Duodenal mucosa (tissue), 2 donors: ENCODE results near the gene CCDC136.

Experiments
- H3K27ac ChIP-seq: one replicate; pipeline ENCODE4 v1.7.0; 2013; ENCODE audit warnings: low read depth, low read length
- H3K27me3 ChIP-seq, 2 donors: one replicate each; pipeline ENCODE4 v1.7.0; 2013; ENCODE audit warnings: low read length in 2 of 2, control low read depth in 1 of 2; ENCODE audit not compliant: insufficient read depth in 2 of 2, control insufficient read depth in 1 of 2
- H3K36me3 ChIP-seq, 2 donors: one replicate each; pipeline ENCODE4 v1.7.0; 2013; ENCODE audit warnings: low read length in 2 of 2, control low read depth in 1 of 2; ENCODE audit not compliant: insufficient read depth in 2 of 2, control insufficient read depth in 1 of 2
- H3K4me1 ChIP-seq, 2 donors: one replicate each; pipeline ENCODE4 v1.7.0; 2013; ENCODE audit warnings: low read length in 2 of 2, control low read depth in 1 of 2; ENCODE audit not compliant: insufficient read depth in 2 of 2, control insufficient read depth in 1 of 2
- H3K4me3 ChIP-seq, 2 donors: one replicate each; pipeline ENCODE4 v1.7.0; 2013; ENCODE audit warnings: low read length in 2 of 2, low read depth in 1 of 2
- H3K9ac ChIP-seq, 2 donors: one replicate each; pipeline ENCODE4 v1.7.0; 2013; ENCODE audit warnings: low read length in 2 of 2, low read depth in 1 of 2
- H3K9me3 ChIP-seq, 2 donors: one replicate each; pipeline ENCODE4 v1.7.0; 2013; ENCODE audit warnings: low read length in 2 of 2, control low read depth in 1 of 2; ENCODE audit not compliant: control insufficient read depth in 1 of 2

CCDC136 gene

DNA sequence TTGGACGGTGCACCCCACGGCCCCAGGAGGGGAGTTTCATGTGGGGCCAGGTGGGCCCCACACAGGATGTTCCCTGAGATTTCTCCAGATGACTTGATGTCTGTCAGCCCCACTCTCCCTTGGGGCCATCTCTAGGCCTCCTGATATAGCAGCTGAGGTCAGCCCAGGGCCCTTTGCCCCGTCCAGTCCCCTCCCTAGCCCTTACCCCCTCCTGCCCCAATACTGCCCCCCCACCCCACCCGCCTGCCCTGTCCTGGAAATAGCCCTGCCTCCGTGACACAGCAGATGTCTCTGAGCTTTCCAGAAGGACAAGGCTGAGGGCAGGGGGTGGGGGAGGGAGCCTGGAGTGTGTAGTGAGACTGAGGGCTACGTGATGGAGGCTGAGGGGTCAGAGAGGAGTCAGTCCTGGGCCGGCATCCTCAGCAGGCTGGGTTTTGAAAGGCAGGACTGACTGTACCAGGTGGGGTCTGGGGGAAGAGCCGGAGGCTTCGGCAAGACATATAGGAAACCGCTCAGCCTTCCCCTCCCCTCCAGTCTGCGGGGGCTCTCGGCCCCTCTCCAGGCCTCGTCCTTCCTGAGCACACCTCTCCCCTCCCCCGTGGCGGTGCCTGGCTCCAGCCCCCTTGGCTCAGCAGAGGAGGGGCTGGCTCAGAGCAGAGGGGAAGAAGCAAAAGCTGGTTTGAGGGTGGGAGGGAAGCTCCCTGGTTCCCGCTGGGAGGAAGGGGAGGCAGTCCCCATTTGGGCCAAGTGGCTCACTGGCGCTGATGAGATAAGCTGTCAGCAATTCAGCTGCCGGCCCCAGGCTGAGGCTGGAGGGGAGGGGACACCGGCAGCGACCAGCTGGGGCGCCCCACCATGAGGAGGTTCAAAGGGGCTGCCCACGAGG lies 40.5 kb downstream of the CCDC136 start:
- Histone ChIP-seq H3K4me3 (peak overlapping the region in 1 of 2 donors; percentile 15), H3K4me1 (peaks cover 0 to 16% of the 10 kb centered on the region in 2 donors), H3K9me3 (no peaks in the 10 kb centered on the region), H3K27ac (peak overlapping the region; percentile 41), H3K9ac (no peak overlapping the region), H3K27me3 (peaks cover 24 to 32% of the 10 kb centered on the region in 2 donors), H3K36me3 (no peaks in the 10 kb centered on the region)

DNA sequence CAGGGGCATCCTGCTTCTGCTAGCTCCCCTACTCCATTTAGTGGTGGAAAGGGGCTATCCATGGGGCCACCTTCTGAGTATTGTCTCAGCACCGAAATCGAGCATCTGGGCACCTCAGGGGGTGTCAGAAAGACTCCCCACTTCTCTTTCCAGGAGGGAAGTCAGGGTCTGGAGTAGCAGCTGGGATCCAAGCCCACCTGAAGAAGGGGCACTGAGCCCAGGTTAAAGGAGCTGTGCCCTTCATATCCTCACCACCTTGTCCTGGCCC lies 41.0 kb downstream of the CCDC136 start:
- no peaks in the 10 kb centered on the region for H3K36me3 ChIP-seq
- H3K27me3 ChIP-seq = peaks cover 24 to 32% of the 10 kb centered on the region in 2 donors
- H3K9ac ChIP-seq = no peak overlapping the region
- H3K4me3 ChIP-seq = peak overlapping the region in 1 of 2 donors; percentile 15
- peaks cover 0 to 16% of the 10 kb centered on the region in 2 donors for H3K4me1 ChIP-seq
- H3K9me3 ChIP-seq = no peaks in the 10 kb centered on the region
- H3K27ac ChIP-seq = peak overlapping the region; percentile 32

DNA sequence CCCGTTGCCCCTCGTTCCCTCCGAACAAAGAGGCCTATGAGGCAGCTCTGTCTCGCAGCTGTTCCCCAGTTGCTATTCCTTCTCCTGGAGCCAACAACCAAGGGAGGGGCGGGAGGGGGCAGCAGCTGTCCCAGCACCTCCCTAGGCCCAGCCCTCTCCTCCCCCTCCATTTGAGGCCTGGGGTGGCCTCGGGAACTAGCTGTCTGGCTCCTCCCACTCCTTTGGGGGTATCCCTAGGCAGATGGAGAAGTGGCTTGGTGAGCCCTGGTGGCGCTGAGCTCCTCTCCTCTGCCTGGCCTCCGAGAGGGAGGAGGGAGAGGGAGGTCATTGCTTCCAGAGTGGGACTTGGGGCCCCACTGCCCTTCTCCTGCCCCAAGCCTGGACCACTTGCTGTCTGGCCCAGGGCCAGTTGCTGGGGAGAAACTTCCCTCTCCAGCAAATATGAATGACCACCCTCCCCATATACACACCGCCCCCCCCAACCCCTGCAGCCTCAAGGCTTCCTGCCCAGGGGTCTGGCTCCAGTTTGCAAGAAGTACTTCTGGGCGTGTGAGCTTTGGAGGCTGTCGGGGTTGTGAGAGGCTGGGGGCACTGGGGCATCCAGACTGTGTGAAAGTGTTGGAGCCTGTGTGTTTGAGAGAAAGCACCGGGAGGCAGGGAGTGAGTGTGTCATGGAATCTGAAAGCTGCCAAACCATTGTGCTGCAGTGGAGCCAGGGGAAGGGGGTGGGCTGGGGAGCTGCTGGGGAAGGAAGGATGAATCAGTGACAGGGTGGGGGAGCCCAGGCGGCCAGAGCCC lies 41.6 kb downstream of the CCDC136 start:
- Histone ChIP-seq H3K9me3 (no peaks in the 10 kb centered on the region), H3K27me3 (peaks cover 24 to 32% of the 10 kb centered on the region in 2 donors), H3K9ac (no peak overlapping the region), H3K36me3 (no peaks in the 10 kb centered on the region), H3K27ac (no peak overlapping the region), H3K4me1 (peaks cover 0 to 16% of the 10 kb centered on the region in 2 donors), H3K4me3 (no peak overlapping the region)

DNA sequence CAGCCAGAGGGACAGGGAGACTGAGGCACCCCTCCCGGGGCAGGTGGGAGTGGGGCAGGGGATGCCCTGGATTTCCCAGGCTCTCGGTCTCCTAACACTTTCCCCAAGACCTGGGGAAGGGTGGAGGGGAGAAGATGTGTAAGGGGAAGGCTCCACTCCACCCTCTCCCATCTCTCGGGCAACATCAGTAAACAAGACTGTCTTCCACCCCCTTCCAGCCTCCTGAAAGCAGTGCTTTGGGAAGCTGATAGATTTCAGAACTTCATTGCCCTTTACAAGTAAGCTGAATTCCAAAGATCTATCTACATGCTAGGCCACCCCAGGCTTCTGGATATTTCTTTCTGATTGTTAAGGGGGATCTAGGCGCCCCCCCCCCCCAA lies 42.2 kb downstream of the CCDC136 start:
- Histone ChIP-seq H3K4me1 (peaks cover 0 to 16% of the 10 kb centered on the region in 2 donors), H3K27me3 (peaks cover 24 to 32% of the 10 kb centered on the region in 2 donors), H3K9me3 (no peaks in the 10 kb centered on the region), H3K27ac (no peak overlapping the region), H3K9ac (no peak overlapping the region), H3K4me3 (no peak overlapping the region), H3K36me3 (no peaks in the 10 kb centered on the region)

DNA sequence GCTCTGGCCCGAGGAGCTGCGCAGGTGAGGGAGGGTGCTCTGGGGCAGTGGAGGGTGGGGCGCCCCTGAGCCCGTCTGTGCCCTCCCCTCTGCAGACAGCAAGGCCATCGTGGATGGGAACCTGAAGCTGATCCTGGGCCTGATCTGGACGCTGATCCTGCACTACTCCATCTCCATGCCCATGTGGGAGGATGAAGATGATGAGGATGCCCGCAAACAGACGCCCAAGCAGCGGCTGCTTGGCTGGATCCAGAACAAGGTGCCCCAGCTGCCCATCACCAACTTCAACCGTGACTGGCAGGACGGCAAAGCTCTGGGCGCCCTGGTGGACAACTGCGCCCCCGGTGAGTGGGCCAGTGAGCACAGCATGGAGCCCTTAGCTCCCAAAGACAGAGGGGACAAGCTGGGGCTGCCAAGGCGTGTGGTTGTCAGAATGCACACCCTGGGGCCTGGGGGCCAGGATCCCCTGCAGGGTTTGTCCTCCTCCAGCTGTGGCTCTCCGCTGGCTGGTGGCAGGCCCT lies 43.5 kb downstream of the CCDC136 start:
- no peak overlapping the region for H3K4me3 ChIP-seq
- H3K9me3 ChIP-seq = no peaks in the 10 kb centered on the region
- H3K36me3 ChIP-seq = no peaks in the 10 kb centered on the region
- peaks cover 0 to 11% of the 10 kb centered on the region in 2 donors for H3K4me1 ChIP-seq
- H3K27ac ChIP-seq = no peak overlapping the region
- H3K9ac ChIP-seq = no peak overlapping the region
- H3K27me3 ChIP-seq = peaks cover 18 to 24% of the 10 kb centered on the region in 2 donors

DNA sequence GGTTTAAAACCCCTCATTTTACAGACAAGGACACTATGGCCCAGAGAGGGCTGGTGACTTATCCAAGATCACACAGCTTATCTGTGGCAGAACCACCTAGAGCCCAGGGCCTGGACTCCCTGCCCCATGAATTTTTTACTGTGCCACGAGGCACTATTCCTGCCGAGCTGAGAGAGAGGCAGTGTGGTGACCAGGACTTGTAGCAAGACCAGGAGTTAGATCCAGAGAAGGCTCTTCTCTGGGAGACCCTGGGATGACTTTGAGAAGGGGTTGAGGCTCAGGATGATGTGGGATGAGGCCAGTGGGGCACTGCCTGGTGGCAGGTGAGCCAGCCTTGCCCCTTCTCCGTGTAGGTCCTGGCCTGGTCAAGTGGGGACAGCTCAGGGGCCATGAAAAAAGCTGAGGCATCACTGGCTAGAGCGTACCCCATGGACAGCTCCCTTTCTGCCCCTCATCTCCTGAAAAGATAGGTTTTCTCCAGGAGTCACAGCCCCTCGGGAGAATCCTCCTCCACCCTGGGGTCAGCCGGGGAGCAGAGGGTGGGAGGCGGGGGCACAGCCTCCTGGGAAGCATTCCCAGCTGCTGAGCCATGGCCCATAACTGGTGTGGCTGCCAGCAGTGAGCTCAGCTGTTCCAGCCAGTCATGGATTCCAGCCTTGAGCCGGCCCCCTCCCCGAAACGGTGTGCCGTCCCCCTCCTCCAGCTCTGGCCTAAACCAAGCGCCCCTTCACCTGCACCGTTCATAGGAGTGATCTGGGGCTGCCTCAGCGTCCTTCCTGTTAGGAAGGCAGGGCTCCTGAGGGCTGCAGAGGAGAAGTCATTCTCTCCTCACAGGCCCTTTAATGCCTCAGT lies 44.2 kb downstream of the CCDC136 start:
- Histone ChIP-seq H3K9me3 (no peaks in the 10 kb centered on the region), H3K27me3 (peaks cover 13 to 19% of the 10 kb centered on the region in 2 donors), H3K36me3 (no peaks in the 10 kb centered on the region), H3K4me3 (no peak overlapping the region), H3K27ac (no peak overlapping the region), H3K4me1 (peaks cover 0 to 6% of the 10 kb centered on the region in 2 donors), H3K9ac (no peak overlapping the region)

DNA sequence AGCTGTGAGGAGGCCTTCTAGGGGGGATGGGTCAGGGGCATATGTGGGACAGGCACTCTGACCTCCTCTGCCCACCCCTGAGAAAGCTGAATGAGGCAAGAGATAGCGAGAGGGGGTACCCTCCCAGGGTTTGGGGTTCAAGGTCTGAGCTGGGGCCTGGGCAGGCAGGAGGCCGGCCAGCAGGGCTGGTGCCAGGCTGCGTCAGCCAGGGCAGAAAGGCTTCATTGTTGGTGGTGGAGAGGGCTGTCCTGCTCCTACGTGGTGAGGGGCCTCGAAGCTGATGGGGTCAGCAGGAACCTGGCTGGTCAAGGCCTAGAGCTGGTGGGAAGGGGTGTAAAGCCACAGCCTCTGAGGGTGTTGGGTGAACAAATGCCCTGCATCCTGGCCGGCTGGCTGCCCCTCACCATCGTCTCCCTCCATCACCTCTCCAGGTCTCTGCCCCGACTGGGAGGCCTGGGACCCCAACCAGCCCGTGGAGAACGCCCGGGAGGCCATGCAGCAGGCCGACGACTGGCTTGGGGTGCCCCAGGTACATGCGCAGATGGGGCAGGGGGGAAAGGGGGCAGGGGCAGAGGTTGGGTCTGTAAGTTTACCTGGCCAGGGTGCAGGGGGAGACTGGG lies 45.1 kb downstream of the CCDC136 start:
- H3K27me3 ChIP-seq = peaks cover 6 to 10% of the 10 kb centered on the region in 2 donors
- no peak overlapping the region for H3K27ac ChIP-seq
- no peaks in the 10 kb centered on the region for H3K36me3 ChIP-seq
- no peak overlapping the region for H3K4me3 ChIP-seq
- no peak overlapping the region for H3K9ac ChIP-seq
- H3K9me3 ChIP-seq = no peaks in the 10 kb centered on the region
- H3K4me1 ChIP-seq = peaks cover 0 to 6% of the 10 kb centered on the region in 2 donors

DNA sequence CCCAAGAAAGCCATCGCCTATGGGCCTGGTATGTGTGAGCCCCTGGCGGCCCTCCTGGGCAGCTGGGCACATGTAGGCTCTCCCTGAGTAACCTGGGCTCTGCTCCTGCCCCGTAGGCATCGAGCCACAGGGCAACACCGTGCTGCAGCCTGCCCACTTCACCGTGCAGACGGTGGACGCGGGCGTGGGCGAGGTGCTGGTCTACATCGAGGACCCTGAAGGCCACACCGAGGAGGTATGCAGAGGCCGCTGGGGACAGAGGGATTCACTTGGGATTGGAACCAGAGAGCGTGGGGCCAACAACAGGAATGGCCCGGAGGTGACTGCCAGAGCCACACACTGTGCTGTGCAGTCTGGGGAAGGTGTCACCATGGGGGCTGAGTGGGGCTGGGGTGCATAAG lies 45.8 kb downstream of the CCDC136 start:
- Histone ChIP-seq H3K4me3 (no peak overlapping the region), H3K4me1 (peaks cover 0 to 4% of the 10 kb centered on the region in 2 donors), H3K27me3 (peaks cover 4 to 7% of the 10 kb centered on the region in 2 donors), H3K27ac (no peak overlapping the region), H3K36me3 (no peaks in the 10 kb centered on the region), H3K9me3 (no peaks in the 10 kb centered on the region), H3K9ac (no peak overlapping the region)

DNA sequence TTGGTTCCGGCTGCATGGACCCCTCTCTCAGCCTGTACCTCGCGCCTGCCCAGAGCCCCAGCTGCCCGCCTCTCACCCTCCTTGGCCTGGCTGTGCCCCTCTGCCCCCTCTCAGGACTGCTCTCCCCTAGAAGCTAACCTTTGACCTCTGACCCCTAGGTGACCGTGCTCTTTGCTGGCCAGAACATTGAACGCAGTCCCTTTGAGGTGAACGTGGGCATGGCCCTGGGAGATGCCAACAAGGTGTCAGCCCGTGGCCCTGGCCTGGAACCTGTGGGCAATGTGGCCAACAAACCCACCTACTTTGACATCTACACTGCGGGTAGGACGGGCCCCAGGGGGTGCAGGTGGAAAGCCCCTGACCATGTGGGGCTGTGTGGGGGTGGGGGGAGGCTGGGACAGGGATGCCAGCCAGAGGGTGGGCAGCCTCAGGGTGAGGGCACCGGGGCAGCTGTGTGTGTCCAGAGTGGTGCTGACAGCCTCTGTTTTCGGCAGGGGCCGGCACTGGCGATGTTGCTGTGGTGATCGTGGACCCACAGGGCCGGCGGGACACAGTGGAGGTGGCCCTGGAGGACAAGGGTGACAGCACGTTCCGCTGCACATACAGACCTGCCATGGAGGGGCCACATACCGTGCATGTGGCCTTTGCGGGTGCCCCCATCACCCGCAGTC lies 46.5 kb downstream of the CCDC136 start:
- no peak overlapping the region for H3K4me3 ChIP-seq
- no peaks in the 10 kb centered on the region for H3K36me3 ChIP-seq
- no peaks in the 10 kb centered on the region for H3K27me3 ChIP-seq
- no peaks in the 10 kb centered on the region for H3K9me3 ChIP-seq
- H3K27ac ChIP-seq = no peak overlapping the region
- no peaks in the 10 kb centered on the region for H3K4me1 ChIP-seq
- H3K9ac ChIP-seq = no peak overlapping the region
